GM23338 (cell line): ENCODE results near the gene GGA2. TPM values are rescaled to one million over a fixed set of nuclear protein-coding genes. Genes with fewer than 3 reads are reported as not detected.

Source experiments
- ATAC-seq: fragments of 200-7000 bp; cut with Tn5 transposase; 3 replicates; pipeline ENCODE4 v1.9.1; 2020
- DNase-seq: peaks from one replicate; pipeline ENCODE4 v3.0.0-alpha.2; 2015; ENCODE audit warnings: low spot score
- H2AFZ ChIP-seq: fragments of 200-600 bp; sonication (generic); 2 replicates; pipeline ENCODE4 v1.8.0; 2016; ENCODE audit warnings: antibody characterized with exemption, mild to moderate bottlenecking, moderate library complexity
- H3F3A ChIP-seq: fragments of 200-600 bp; sonication (generic); replicated peaks from 2 replicates; pipeline ENCODE4 v1.8.0; 2017; ENCODE audit warnings: antibody characterized with exemption, mixed run types, low read depth
- H3K27ac ChIP-seq: fragments of 200-600 bp; sonication (generic); 2 replicates; pipeline ENCODE4 v1.6.1; 2016; ENCODE audit warnings: low read depth
- H3K27me3 ChIP-seq: fragments of 200-600 bp; sonication (generic); 2 replicates; pipeline ENCODE4 v1.8.0; 2016; ENCODE audit warnings: mild to moderate bottlenecking, mixed run types, moderate library complexity; ENCODE audit not compliant: insufficient read depth
- H3K36me3 ChIP-seq: fragments of 200-600 bp; sonication (generic); 2 replicates; pipeline ENCODE4 v1.8.0; 2016; ENCODE audit warnings: mild to moderate bottlenecking; ENCODE audit not compliant: insufficient read depth
- H3K4me1 ChIP-seq: fragments of 200-600 bp; sonication (generic); 2 replicates; pipeline ENCODE4 v1.8.0; 2016; ENCODE audit warnings: mild to moderate bottlenecking, moderate library complexity; ENCODE audit not compliant: insufficient read depth
- H3K4me2 ChIP-seq: fragments of 200-600 bp; sonication (generic); 2 replicates; pipeline ENCODE4 v1.7.1; 2017; ENCODE audit warnings: mixed run types
- H3K4me3 ChIP-seq: fragments of 200-600 bp; sonication (generic); 2 replicates; pipeline ENCODE4 v1.6.1; 2016; ENCODE audit warnings: mixed run types
- H3K79me2 ChIP-seq: fragments of 200-600 bp; sonication (generic); replicated peaks from 2 replicates; pipeline ENCODE4 v1.8.0; 2017; ENCODE audit warnings: mild to moderate bottlenecking; ENCODE audit not compliant: insufficient read depth
- H3K9me2 ChIP-seq: fragments of 200-600 bp; sonication (generic); 2 replicates; pipeline ENCODE4 v1.8.0; 2017; ENCODE audit not compliant: insufficient read depth
- H4K20me1 ChIP-seq: fragments of 200-600 bp; sonication (generic); replicated peaks from 2 replicates; pipeline ENCODE4 v1.8.0; 2017; ENCODE audit warnings: mild to moderate bottlenecking; ENCODE audit not compliant: insufficient read depth
- H3K27ac Mint-ChIP-seq: 2 replicates; pipeline ENCODE4 v1.8.0; 2020; ENCODE audit warnings: inconsistent platforms, mild to moderate bottlenecking, moderate library complexity, mixed read lengths
- H3K27me3 Mint-ChIP-seq: 3 replicates; pipeline ENCODE4 v1.8.0; 2022; ENCODE audit warnings: low read depth, mild to moderate bottlenecking, moderate library complexity, mixed read lengths, inconsistent platforms; ENCODE audit not compliant: insufficient read depth, poor library complexity
- H3K36me3 Mint-ChIP-seq: 3 replicates; pipeline ENCODE4 v1.8.0; 2021; ENCODE audit warnings: low read depth, mild to moderate bottlenecking, inconsistent platforms, moderate library complexity, mixed read lengths
- H3K4me1 Mint-ChIP-seq: 3 replicates; pipeline ENCODE4 v1.8.0; 2020; ENCODE audit warnings: mild to moderate bottlenecking, inconsistent platforms, mixed read lengths
- H3K4me3 Mint-ChIP-seq: 3 replicates; pipeline ENCODE4 v1.8.0; 2021; ENCODE audit warnings: moderate library complexity, mild to moderate bottlenecking, inconsistent platforms, mixed read lengths
- H3K9me3 Mint-ChIP-seq: 3 replicates; pipeline ENCODE4 v1.8.0; 2020; ENCODE audit warnings: moderate library complexity, mild to moderate bottlenecking, inconsistent platforms, mixed read lengths
- NANOG ChIP-seq: IDR thresholded peaks from 2 replicates; pipeline ENCODE4 v1.6.1; 2016; ENCODE audit warnings: antibody characterized with exemption, borderline replicate concordance
- REST ChIP-seq: IDR thresholded peaks from one replicate; pipeline ENCODE4 v1.6.1; 2018; ENCODE audit warnings: antibody characterized with exemption; ENCODE audit not compliant: unreplicated experiment
- ZNF114 ChIP-seq: fragments of 250-450 bp; sonication (Bioruptor Pico); IDR thresholded peaks from 2 replicates; pipeline ENCODE4 v1.5.0; 2020; ENCODE audit warnings: mild to moderate bottlenecking, moderate library complexity
- ZNF462 ChIP-seq: fragments of 250-450 bp; sonication (Bioruptor Pico); IDR thresholded peaks from 2 replicates; pipeline ENCODE4 v1.5.0; 2020; ENCODE audit warnings: mild to moderate bottlenecking, moderate library complexity
- polyA plus RNA-seq: library from polyadenylated mRNA; unstranded; fragments of >200 nt; fragmentation: Nextera tagmentation; extraction: Ambion mirVana; gene quantifications from 2 replicates; pipeline ENCODE4 v1.2.1, GENCODE V29; 2016
- total RNA-seq: library from RNA; depleted of rRNA; stranded (reverse); fragments of >200 nt; shearing (Covaris generic); gene quantifications from 2 replicates; pipeline ENCODE4 v1.2.3, GENCODE V29; 2014

Gene GGA2
- total and polyA plus RNA-seq, 2 experiments from 2014 or later, result 40.3 to 76.6 TPM

- no peak for TF ChIP-seq ZNF462
These were observed 4.4 kb downstream of the GGA2 start (continued) for GRCh38 chr16:23505671-23506605.

- Histone ChIP-seq H3K79me2 (peaks cover 96% of the 10 kb centered on the region), H3K4me2 (no peak overlapping the region)
- TF ChIP-seq REST (no peak), ZNF114 (no peak), NANOG (no peak)
These were observed 5.1 kb downstream of the GGA2 start for GRCh38 chr16:23505180-23505665.

More at GRCh38 chr16:23505180-23505665, 5.1 kb downstream of the GGA2 start:
- no peak overlapping the region for H3K4me3 ChIP-seq
- H3K36me3 ChIP-seq, result no peaks in the 10 kb centered on the region
- Mint-ChIP-seq H3K9me3 (no peaks in the 10 kb centered on the region; the same call in 2 of the 3 replicates), H3K4me3 (no peak overlapping the region), H3K27me3 (peaks cover 5% of the 10 kb centered on the region), H3K27ac (peak overlapping the region; percentile 47; the same call in 1 of the 2 replicates), H3K36me3 (peaks cover 11% of the 10 kb centered on the region), H3K4me1 (peaks cover 55% of the 10 kb centered on the region)
- no peak for ATAC-seq
- H3K27me3 ChIP-seq, result no peaks in the 10 kb centered on the region
- DNase-seq, result no peak
- H3K4me1 ChIP-seq, result peaks cover 43% of the 10 kb centered on the region
- no peak overlapping the region for H2AFZ ChIP-seq
- H3K9me2 ChIP-seq, result no peaks in the 10 kb centered on the region
- H3K27ac ChIP-seq, result no peak overlapping the region
- no peaks in the 10 kb centered on the region for H3F3A ChIP-seq
- peaks cover 81% of the 10 kb centered on the region for H4K20me1 ChIP-seq
